Measurements from ENCODE around the gene MMP1.
A peak's percentile ranks its signal among the peaks of the same experiment; 100 is the strongest.

The MMP1 gene

DNA sequence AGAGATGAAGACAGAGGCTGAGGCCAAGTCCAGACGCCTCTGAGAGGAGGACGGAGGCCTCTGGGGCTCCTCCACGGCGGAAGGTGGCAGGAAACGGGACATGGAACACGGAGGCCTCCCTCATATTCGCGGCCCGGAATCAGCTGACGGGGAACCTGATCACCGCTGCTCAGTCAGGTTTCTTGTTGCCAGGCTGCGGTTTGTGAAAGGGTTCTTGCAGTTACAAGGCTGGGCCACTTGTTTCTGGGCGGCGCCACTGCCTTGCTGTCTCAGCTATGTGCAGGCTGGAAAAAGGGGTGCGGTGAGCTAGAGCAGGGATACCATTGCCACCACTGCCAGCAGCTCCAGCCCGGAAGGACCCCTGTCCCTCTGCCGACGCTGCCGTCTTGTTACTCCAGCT is 10.0 kb upstream of the MMP1 start:
- peak; percentile 58 for DNase-seq (ENCODE audit: low read depth, low spot score)
- Histone ChIP-seq H3K4me3 (ENCODE audit: low read length) (no peak overlapping the region), H3K27me3 (ENCODE audit: control insufficient read depth, insufficient read depth, low read length) (no peaks in the 10 kb centered on the region), H3K27ac (ENCODE audit: low read length) (no peak overlapping the region), H3K4me1 (ENCODE audit: control insufficient read depth, insufficient read depth, low read length) (no peaks in the 10 kb centered on the region; the same call in 1 of the 2 replicates), H3K9me3 (ENCODE audit: control insufficient read depth, insufficient read depth, low read length) (no peaks in the 10 kb centered on the region), H3K36me3 (ENCODE audit: control insufficient read depth, insufficient read depth, low read length) (no peaks in the 10 kb centered on the region)
- WGBS (ENCODE audit: insufficient coverage, insufficient read length): no CpG with 5 or more reads among the region's 19 CpGs

GRCh38 chr11:102806296-102806695 is 8.3 kb upstream of the MMP1 start:
- H3K36me3 ChIP-seq (ENCODE audit: control insufficient read depth, insufficient read depth, low read length): no peaks in the 10 kb centered on the region
- no CpG with 5 or more reads among the region's 3 CpGs for WGBS (ENCODE audit: insufficient coverage, insufficient read length)
- no peaks in the 10 kb centered on the region for H3K27me3 ChIP-seq (ENCODE audit: control insufficient read depth, insufficient read depth, low read length)
- no peak overlapping the region for H3K4me3 ChIP-seq (ENCODE audit: low read length)
- DNase-seq (ENCODE audit: low read depth, low spot score): no peak
- H3K9me3 ChIP-seq (ENCODE audit: control insufficient read depth, insufficient read depth, low read length): no peaks in the 10 kb centered on the region
- H3K4me1 ChIP-seq (ENCODE audit: control insufficient read depth, insufficient read depth, low read length): no peaks in the 10 kb centered on the region; the same call in 1 of the 2 replicates
- no peak overlapping the region for H3K27ac ChIP-seq (ENCODE audit: low read length)

- no CpG with 5 or more reads among the region's 2 CpGs for WGBS (ENCODE audit: insufficient coverage, insufficient read length)
- no peaks in the 10 kb centered on the region for H3K36me3 ChIP-seq (ENCODE audit: control insufficient read depth, insufficient read depth, low read length)
- H3K9me3 ChIP-seq (ENCODE audit: control insufficient read depth, insufficient read depth, low read length): no peaks in the 10 kb centered on the region
- H3K27ac ChIP-seq (ENCODE audit: low read length): no peak overlapping the region
- no peak for DNase-seq (ENCODE audit: low read depth, low spot score)
- H3K4me1 ChIP-seq (ENCODE audit: control insufficient read depth, insufficient read depth, low read length): no peaks in the 10 kb centered on the region; the same call in 1 of the 2 replicates
- H3K27me3 ChIP-seq (ENCODE audit: control insufficient read depth, insufficient read depth, low read length): no peaks in the 10 kb centered on the region
- no peak overlapping the region for H3K4me3 ChIP-seq (ENCODE audit: low read length)
Measured at GRCh38 chr11:102802341-102802740, 4.4 kb upstream of the MMP1 start.

GRCh38 chr11:102800767-102801166 is 2.8 kb upstream of the MMP1 start:
- no peak overlapping the region for H3K4me3 ChIP-seq (ENCODE audit: low read length)
- H3K9me3 ChIP-seq (ENCODE audit: control insufficient read depth, insufficient read depth, low read length): no peaks in the 10 kb centered on the region
- H3K27ac ChIP-seq (ENCODE audit: low read length): no peak overlapping the region
- H3K36me3 ChIP-seq (ENCODE audit: control insufficient read depth, insufficient read depth, low read length): no peaks in the 10 kb centered on the region
- no peak for DNase-seq (ENCODE audit: low read depth, low spot score)
- no peaks in the 10 kb centered on the region for H3K4me1 ChIP-seq (ENCODE audit: control insufficient read depth, insufficient read depth, low read length)
- no peaks in the 10 kb centered on the region for H3K27me3 ChIP-seq (ENCODE audit: control insufficient read depth, insufficient read depth, low read length)
- no CpG with 5 or more reads among the region's 4 CpGs for WGBS (ENCODE audit: insufficient coverage, insufficient read length)

DNA sequence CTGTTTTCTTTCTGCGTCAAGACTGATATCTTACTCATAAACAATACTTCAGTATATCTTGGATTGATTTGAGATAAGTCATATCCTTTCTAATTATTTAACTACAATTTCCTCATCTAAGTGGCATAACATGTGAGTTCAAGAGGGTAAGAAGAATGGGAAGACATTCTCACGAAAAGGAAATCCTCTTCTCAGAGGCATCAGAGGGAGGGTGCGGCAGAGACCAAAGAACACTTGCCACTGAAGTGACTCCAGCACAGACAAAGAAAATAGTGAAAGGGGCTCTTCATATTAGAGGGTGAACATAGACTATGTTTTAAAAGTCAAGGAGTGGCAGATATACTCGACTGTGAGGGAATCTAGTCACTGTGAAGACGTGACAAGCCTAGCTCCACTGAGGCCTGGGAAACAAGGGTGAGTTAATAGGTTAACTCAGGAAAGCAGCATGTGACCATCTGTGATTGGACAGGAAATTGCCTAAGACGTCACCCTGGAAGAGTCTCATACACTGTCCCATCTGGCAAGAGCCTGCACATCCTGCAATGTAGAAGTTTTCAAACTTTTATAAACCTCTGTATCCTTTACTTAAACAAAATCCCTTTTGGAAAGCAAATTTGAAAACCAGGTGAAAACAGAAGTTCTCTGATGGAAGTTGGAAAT is 1.9 kb upstream of the MMP1 start:
- Histone ChIP-seq H3K36me3 (ENCODE audit: control insufficient read depth, insufficient read depth, low read length) (no peaks in the 10 kb centered on the region), H3K9me3 (ENCODE audit: control insufficient read depth, insufficient read depth, low read length) (no peaks in the 10 kb centered on the region), H3K27ac (ENCODE audit: low read length) (no peak overlapping the region), H3K4me3 (ENCODE audit: low read length) (no peak overlapping the region), H3K27me3 (ENCODE audit: control insufficient read depth, insufficient read depth, low read length) (no peaks in the 10 kb centered on the region), H3K4me1 (ENCODE audit: control insufficient read depth, insufficient read depth, low read length) (no peaks in the 10 kb centered on the region)
- no peak for DNase-seq (ENCODE audit: low read depth, low spot score)
- WGBS (ENCODE audit: insufficient coverage, insufficient read length): no CpG with 5 or more reads among the region's 6 CpGs

- peak; percentile 66 for DNase-seq (ENCODE audit: low read depth, low spot score)
- Histone ChIP-seq H3K4me1 (ENCODE audit: control insufficient read depth, insufficient read depth, low read length) (no peaks in the 10 kb centered on the region), H3K27ac (ENCODE audit: low read length) (no peak overlapping the region), H3K9me3 (ENCODE audit: control insufficient read depth, insufficient read depth, low read length) (no peaks in the 10 kb centered on the region), H3K36me3 (ENCODE audit: control insufficient read depth, insufficient read depth, low read length) (no peaks in the 10 kb centered on the region), H3K4me3 (ENCODE audit: low read length) (no peak overlapping the region), H3K27me3 (ENCODE audit: control insufficient read depth, insufficient read depth, low read length) (no peaks in the 10 kb centered on the region)
Measured at GRCh38 chr11:102794382-102794781, 3.6 kb downstream of the MMP1 start.

GRCh38 chr11:102793677-102794290 is 4.2 kb downstream of the MMP1 start:
- Histone ChIP-seq H3K4me1 (ENCODE audit: control insufficient read depth, insufficient read depth, low read length) (no peaks in the 10 kb centered on the region), H3K9me3 (ENCODE audit: control insufficient read depth, insufficient read depth, low read length) (no peaks in the 10 kb centered on the region), H3K36me3 (ENCODE audit: control insufficient read depth, insufficient read depth, low read length) (no peaks in the 10 kb centered on the region), H3K27me3 (ENCODE audit: control insufficient read depth, insufficient read depth, low read length) (no peaks in the 10 kb centered on the region), H3K27ac (ENCODE audit: low read length) (no peak overlapping the region), H3K4me3 (ENCODE audit: low read length) (no peak overlapping the region)
- no peak for DNase-seq (ENCODE audit: low read depth, low spot score)
- no CpG with 5 or more reads among the region's 6 CpGs for WGBS (ENCODE audit: insufficient coverage, insufficient read length)

DNA sequence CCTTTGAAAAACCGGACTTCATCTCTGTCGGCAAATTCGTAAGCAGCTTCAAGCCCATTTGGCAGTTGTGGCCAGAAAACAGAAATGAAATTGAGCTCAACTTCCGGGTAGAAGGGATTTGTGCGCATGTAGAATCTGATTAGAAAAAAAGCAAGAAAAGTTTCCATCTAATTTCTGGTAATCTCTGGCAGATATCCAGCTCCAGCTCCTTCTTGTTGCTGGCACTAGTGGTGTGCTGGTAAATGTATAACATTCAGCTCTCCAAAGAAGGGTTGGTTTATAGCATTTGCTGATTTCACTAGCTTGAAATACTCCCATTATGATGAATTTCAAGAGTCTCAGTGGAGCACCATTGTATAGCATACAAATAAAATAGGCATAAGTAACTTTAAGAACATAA is 5.4 kb downstream of the MMP1 start:
- Histone ChIP-seq H3K36me3 (ENCODE audit: control insufficient read depth, insufficient read depth, low read length) (no peaks in the 10 kb centered on the region), H3K27ac (ENCODE audit: low read length) (no peak overlapping the region), H3K27me3 (ENCODE audit: control insufficient read depth, insufficient read depth, low read length) (no peaks in the 10 kb centered on the region), H3K4me3 (ENCODE audit: low read length) (no peak overlapping the region), H3K9me3 (ENCODE audit: control insufficient read depth, insufficient read depth, low read length) (no peaks in the 10 kb centered on the region), H3K4me1 (ENCODE audit: control insufficient read depth, insufficient read depth, low read length) (no peaks in the 10 kb centered on the region)
- WGBS (ENCODE audit: insufficient coverage, insufficient read length): no CpG with 5 or more reads among the region's 5 CpGs
- DNase-seq (ENCODE audit: low read depth, low spot score): no peak

DNA sequence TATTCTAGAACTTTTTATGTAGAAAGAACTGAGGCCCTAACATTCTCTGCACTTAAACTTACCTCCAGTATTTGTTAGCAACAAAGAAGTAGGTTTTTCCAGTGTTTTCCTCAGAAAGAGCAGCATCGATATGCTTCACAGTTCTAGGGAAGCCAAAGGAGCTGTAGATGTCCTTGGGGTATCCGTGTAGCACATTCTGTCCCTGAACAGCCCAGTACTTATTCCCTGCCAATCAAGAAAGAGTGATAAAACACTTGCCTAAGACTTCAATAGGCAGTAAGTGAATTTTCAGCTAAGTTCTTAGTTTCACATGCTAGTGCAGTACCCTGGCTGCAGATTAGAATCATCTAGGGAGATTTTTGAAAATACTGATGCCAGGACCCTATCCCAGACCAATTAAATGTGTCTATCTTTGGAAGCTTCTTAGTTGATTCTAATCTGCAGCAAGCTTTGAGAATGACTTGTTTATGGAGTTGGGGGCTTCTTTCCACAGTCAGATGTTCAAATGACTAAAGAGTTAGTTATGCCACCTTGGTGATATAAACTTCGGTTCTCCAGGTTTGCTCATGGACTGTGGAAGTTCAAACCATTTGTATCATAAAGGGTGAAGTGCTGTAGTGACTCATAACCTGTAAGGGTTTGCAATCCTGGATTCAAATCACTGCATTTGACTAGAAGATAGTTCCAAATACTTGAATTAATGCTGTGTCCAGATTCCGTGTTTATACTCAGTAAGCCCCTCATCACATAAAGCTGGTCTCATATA is 6.5 kb downstream of the MMP1 start:
- Histone ChIP-seq H3K27me3 (ENCODE audit: control insufficient read depth, insufficient read depth, low read length) (no peaks in the 10 kb centered on the region), H3K4me3 (ENCODE audit: low read length) (no peak overlapping the region), H3K4me1 (ENCODE audit: control insufficient read depth, insufficient read depth, low read length) (no peaks in the 10 kb centered on the region), H3K27ac (ENCODE audit: low read length) (no peak overlapping the region), H3K9me3 (ENCODE audit: control insufficient read depth, insufficient read depth, low read length) (no peaks in the 10 kb centered on the region), H3K36me3 (ENCODE audit: control insufficient read depth, insufficient read depth, low read length) (no peaks in the 10 kb centered on the region)
- no peak for DNase-seq (ENCODE audit: low read depth, low spot score)
- no CpG with 5 or more reads among the region's 4 CpGs for WGBS (ENCODE audit: insufficient coverage, insufficient read length)

- H3K27ac ChIP-seq (ENCODE audit: low read length): no peak overlapping the region
- DNase-seq (ENCODE audit: low read depth, low spot score): no peak
- no peaks in the 10 kb centered on the region for H3K9me3 ChIP-seq (ENCODE audit: control insufficient read depth, insufficient read depth, low read length)
- no CpG with 5 or more reads among the region's 8 CpGs for WGBS (ENCODE audit: insufficient coverage, insufficient read length)
- H3K4me3 ChIP-seq (ENCODE audit: low read length): no peak overlapping the region
- H3K36me3 ChIP-seq (ENCODE audit: control insufficient read depth, insufficient read depth, low read length): no peaks in the 10 kb centered on the region
- H3K4me1 ChIP-seq (ENCODE audit: control insufficient read depth, insufficient read depth, low read length): no peaks in the 10 kb centered on the region
- no peaks in the 10 kb centered on the region for H3K27me3 ChIP-seq (ENCODE audit: control insufficient read depth, insufficient read depth, low read length)
Measured at GRCh38 chr11:102788334-102788995, 9.5 kb downstream of the MMP1 start.

All from iPS DF 6.9 (cell line).